ENCODE data around the gene FLNA.

Gene FLNA

DNA sequence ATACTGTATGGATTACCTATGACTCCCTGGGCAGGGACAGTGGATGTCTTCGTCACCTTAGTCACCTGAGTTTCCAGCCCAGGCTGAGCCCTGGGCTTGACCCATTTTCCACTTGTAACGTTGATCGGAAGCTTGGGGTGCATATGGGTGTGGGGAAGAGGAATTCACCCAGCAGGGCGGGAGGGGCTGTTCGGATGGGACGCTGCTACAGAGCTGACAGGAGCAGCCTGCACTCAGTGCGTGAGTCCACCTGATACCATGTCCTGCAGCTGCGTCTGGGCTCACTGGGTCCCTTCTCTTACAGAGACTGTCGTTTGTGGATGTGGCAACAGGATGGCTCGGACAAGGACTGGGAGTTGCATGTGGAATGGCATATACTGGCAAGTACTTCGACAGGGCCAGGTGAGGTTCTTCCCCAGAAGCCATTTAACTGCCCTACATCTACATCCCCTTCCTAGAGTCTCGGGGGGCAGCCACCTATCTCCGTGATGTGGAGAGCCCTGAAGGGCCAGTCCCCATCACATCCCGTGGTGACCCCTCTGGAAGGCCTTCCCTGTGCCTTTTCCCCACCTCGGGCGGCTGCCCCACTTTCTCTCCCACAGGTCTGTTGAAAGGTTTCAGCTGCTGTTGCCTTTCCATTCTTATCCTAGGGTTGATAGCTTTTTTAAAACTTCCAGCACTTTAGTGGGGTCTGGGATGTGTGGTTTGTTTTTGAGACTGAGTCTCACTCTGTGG lies 65.2 kb downstream of the FLNA start:
- no peak overlapping the region for H2BK5ac ChIP-seq (ENCODE audit: low read length)
- WGBS (ENCODE audit: extremely low coverage, insufficient coverage, low lambda C conversion rate): no CpG with 5 or more reads among the region's 16 CpGs
- no peak overlapping the region for H3K9ac ChIP-seq (ENCODE audit: low read length)
- no peak overlapping the region for H4K8ac ChIP-seq (ENCODE audit: low read depth, low read length)
- H3K27me3 ChIP-seq (ENCODE audit: insufficient read depth, low read length, poor library complexity): no peaks in the 10 kb centered on the region
- H3K4me1 ChIP-seq (ENCODE audit: control insufficient read depth, low read depth, low read length): no peaks in the 10 kb centered on the region
- H2AK5ac ChIP-seq (ENCODE audit: low read length): no peak overlapping the region
- H3K36me3 ChIP-seq (ENCODE audit: control insufficient read depth, insufficient read depth, low read length): no peaks in the 10 kb centered on the region
- H3K56ac ChIP-seq (ENCODE audit: low read length): no peak overlapping the region
- no peak overlapping the region for H3K27ac ChIP-seq (ENCODE audit: low read depth, low read length)
- H2BK120ac ChIP-seq (ENCODE audit: low read depth, low read length): no peak overlapping the region
- H2BK15ac ChIP-seq (replicated peaks; ENCODE audit: low read depth): no peak overlapping the region
- no peak overlapping the region for H3K4me2 ChIP-seq (ENCODE audit: low read length)
- no peak overlapping the region for H3K4ac ChIP-seq (ENCODE audit: low read depth, low read length)
- no peak overlapping the region for H3K23ac ChIP-seq (ENCODE audit: low read length)
- H4K5ac ChIP-seq (ENCODE audit: low read length): no peak overlapping the region
- no peaks in the 10 kb centered on the region for H3K79me2 ChIP-seq (ENCODE audit: control insufficient read depth, insufficient read depth, low read length)
- H3K4me3 ChIP-seq (ENCODE audit: low read length): no peak overlapping the region
- no peaks in the 10 kb centered on the region for H3K79me1 ChIP-seq (ENCODE audit: low read length)
- H3K18ac ChIP-seq (ENCODE audit: low read length): no peak overlapping the region
- no peak for DNase-seq

DNA sequence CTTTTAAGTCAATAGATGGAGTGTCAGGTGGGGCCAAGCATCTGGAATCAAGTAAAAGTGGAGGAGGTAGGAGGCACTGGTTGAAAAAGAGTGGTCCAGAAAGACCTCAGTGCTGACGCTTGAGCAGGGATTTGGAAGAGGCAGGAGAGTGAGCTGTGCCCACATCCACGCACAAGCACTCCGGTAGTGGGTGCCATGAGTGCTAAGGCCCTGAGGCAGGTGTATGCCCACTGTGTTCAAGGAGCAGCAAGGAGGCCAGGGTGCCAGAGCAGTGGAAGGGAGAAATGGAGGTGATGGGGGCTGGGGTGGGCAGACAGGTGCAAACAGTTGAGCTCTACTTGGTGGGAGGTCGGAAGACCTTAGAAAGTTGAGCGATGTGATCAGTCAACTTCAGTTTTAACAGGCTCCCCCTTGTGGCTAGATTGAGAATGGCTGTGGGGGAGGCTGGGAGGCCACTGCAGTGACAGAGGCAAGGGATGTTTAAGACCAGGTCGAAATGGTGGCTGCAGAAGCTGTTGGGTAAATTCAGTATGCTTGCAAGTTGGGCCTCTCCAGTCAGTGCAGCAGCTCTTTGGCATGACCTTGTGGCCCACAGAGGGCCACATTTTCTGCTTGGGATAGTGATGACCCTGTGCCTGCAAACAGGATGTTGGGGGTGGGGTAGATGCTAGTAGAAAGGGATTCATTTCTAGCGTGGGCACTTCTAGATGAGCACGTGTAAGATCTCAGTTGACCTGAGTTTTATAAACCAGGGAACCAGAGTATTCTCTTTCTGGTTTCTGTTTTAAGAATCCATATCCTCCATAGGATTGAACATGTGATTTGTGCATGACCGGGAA lies 66.1 kb downstream of the FLNA start:
- Histone ChIP-seq H3K79me1 (ENCODE audit: low read length) (no peaks in the 10 kb centered on the region), H3K36me3 (ENCODE audit: control insufficient read depth, insufficient read depth, low read length) (no peaks in the 10 kb centered on the region), H3K79me2 (ENCODE audit: control insufficient read depth, insufficient read depth, low read length) (no peaks in the 10 kb centered on the region), H2BK15ac (replicated peaks; ENCODE audit: low read depth) (no peak overlapping the region), H3K4me3 (ENCODE audit: low read length) (no peak overlapping the region), H3K4me2 (ENCODE audit: low read length) (no peak overlapping the region), H3K27me3 (ENCODE audit: insufficient read depth, low read length, poor library complexity) (no peaks in the 10 kb centered on the region), H4K8ac (ENCODE audit: low read depth, low read length) (no peak overlapping the region), H2AK5ac (ENCODE audit: low read length) (no peak overlapping the region), H3K4ac (ENCODE audit: low read depth, low read length) (no peak overlapping the region), H3K27ac (ENCODE audit: low read depth, low read length) (no peak overlapping the region), H2BK5ac (ENCODE audit: low read length) (no peak overlapping the region), H3K18ac (ENCODE audit: low read length) (no peak overlapping the region), H3K4me1 (ENCODE audit: control insufficient read depth, low read depth, low read length) (no peaks in the 10 kb centered on the region), H4K5ac (ENCODE audit: low read length) (no peak overlapping the region), H2BK120ac (ENCODE audit: low read depth, low read length) (no peak overlapping the region), H3K9ac (ENCODE audit: low read length) (no peak overlapping the region), H3K56ac (ENCODE audit: low read length) (no peak overlapping the region), H3K23ac (ENCODE audit: low read length) (no peak overlapping the region)
- WGBS (ENCODE audit: extremely low coverage, insufficient coverage, low lambda C conversion rate): no CpG with 5 or more reads among the region's 9 CpGs
- DNase-seq: peak; percentile 71

DNA sequence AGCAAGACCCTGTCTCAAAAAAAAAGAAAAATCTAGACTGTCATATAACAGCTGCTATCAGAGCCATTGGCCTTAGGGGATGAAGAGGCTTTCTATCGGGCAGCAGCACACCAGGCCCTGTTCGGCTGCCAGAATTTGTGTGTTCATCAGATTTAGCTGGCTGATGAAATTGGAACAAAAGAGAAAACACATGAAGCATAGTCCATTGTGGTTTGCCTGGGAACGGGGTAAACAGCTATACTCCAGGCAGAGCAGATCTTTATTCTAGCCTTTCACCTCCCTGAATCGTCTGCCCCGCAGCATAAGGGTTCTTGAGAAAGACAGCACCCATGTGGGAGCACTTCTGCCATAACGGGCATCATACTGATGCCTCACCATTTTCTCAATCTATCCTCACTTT lies 67.2 kb downstream of the FLNA start:
- Histone ChIP-seq H4K8ac (ENCODE audit: low read depth, low read length) (no peak overlapping the region), H3K4me3 (ENCODE audit: low read length) (no peak overlapping the region), H3K79me1 (ENCODE audit: low read length) (no peaks in the 10 kb centered on the region), H4K5ac (ENCODE audit: low read length) (no peak overlapping the region), H2BK120ac (ENCODE audit: low read depth, low read length) (no peak overlapping the region), H3K27me3 (ENCODE audit: insufficient read depth, low read length, poor library complexity) (no peaks in the 10 kb centered on the region), H3K4me2 (ENCODE audit: low read length) (no peak overlapping the region), H2AK5ac (ENCODE audit: low read length) (no peak overlapping the region), H2BK5ac (ENCODE audit: low read length) (no peak overlapping the region), H3K56ac (ENCODE audit: low read length) (no peak overlapping the region), H3K4ac (ENCODE audit: low read depth, low read length) (no peak overlapping the region), H3K9ac (ENCODE audit: low read length) (no peak overlapping the region), H3K18ac (ENCODE audit: low read length) (no peak overlapping the region), H3K23ac (ENCODE audit: low read length) (no peak overlapping the region), H3K27ac (ENCODE audit: low read depth, low read length) (no peak overlapping the region), H3K4me1 (ENCODE audit: control insufficient read depth, low read depth, low read length) (no peaks in the 10 kb centered on the region), H3K79me2 (ENCODE audit: control insufficient read depth, insufficient read depth, low read length) (no peaks in the 10 kb centered on the region), H3K36me3 (ENCODE audit: control insufficient read depth, insufficient read depth, low read length) (no peaks in the 10 kb centered on the region), H2BK15ac (replicated peaks; ENCODE audit: low read depth) (no peak overlapping the region)
- WGBS (ENCODE audit: extremely low coverage, insufficient coverage, low lambda C conversion rate): no CpG with 5 or more reads among the region's 6 CpGs
- no peak for DNase-seq

DNA sequence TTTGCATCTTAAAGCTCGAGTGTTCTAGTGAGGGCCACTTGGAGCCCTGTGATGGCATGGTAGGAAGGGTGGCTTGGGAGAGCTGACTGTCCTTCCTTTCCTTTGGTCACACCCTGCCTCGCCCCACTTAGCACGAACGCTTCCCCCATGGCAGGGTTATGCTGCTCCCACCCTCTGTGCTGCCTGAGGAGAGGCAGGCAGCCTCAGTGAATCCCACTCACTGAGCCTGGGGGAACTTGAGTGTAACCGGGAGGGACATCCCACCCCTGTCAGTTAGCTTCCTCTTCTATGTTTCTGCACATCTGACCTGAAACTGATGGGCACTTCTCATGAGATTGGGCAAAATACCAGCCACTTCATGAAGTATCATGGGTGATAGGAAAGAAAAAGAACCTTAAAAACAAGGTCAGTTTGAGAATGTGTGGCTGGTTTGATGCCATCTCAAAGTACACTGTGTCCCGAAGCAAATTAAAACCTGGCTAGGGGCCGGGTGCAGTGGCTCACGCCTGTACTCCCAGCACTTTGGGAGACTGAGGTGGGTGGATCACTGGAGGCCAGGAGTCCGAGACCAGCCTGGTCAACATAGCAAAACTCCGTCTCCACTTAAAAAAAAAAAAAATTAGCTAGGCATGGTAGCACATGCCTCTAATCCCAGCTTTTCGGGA lies 68.8 kb downstream of the FLNA start:
- H3K4me3 ChIP-seq (ENCODE audit: low read length): no peak overlapping the region
- DNase-seq: no peak
- H3K27ac ChIP-seq (ENCODE audit: low read depth, low read length): no peak overlapping the region
- H3K4me1 ChIP-seq (ENCODE audit: control insufficient read depth, low read depth, low read length): no peaks in the 10 kb centered on the region
- no peak overlapping the region for H3K23ac ChIP-seq (ENCODE audit: low read length)
- no peak overlapping the region for H2BK120ac ChIP-seq (ENCODE audit: low read depth, low read length)
- no peak overlapping the region for H2AK5ac ChIP-seq (ENCODE audit: low read length)
- H3K56ac ChIP-seq (ENCODE audit: low read length): no peak overlapping the region
- H3K79me2 ChIP-seq (ENCODE audit: control insufficient read depth, insufficient read depth, low read length): no peaks in the 10 kb centered on the region
- no peaks in the 10 kb centered on the region for H3K36me3 ChIP-seq (ENCODE audit: control insufficient read depth, insufficient read depth, low read length)
- no CpG with 5 or more reads among the region's 11 CpGs for WGBS (ENCODE audit: extremely low coverage, insufficient coverage, low lambda C conversion rate)
- H3K27me3 ChIP-seq (ENCODE audit: insufficient read depth, low read length, poor library complexity): no peaks in the 10 kb centered on the region
- H3K79me1 ChIP-seq (ENCODE audit: low read length): no peaks in the 10 kb centered on the region
- no peak overlapping the region for H3K9ac ChIP-seq (ENCODE audit: low read length)
- H2BK15ac ChIP-seq (replicated peaks; ENCODE audit: low read depth): no peak overlapping the region
- no peak overlapping the region for H3K18ac ChIP-seq (ENCODE audit: low read length)
- no peak overlapping the region for H4K5ac ChIP-seq (ENCODE audit: low read length)
- no peak overlapping the region for H3K4ac ChIP-seq (ENCODE audit: low read depth, low read length)
- H3K4me2 ChIP-seq (ENCODE audit: low read length): no peak overlapping the region
- no peak overlapping the region for H4K8ac ChIP-seq (ENCODE audit: low read depth, low read length)
- no peak overlapping the region for H2BK5ac ChIP-seq (ENCODE audit: low read length)

DNA sequence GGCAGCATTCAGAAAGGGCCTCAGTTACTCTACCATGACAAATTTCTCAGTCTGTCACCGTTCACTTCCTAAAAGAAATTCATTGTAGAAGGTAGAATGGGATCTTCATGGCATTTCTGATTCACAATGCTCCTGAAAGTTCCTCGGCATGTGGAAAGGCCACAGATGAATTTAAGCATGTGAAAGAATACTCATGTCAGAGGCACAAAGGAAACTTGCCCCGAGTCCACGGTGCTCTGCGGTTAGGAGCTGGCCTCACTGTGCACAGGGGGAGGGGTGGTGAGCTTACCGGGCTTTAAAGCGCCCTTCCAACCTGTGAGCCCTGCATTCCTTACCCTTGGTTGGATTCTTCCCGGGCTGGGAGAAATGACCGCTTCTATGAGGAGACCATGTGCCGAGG lies 69.6 kb downstream of the FLNA start:
- H2AK5ac ChIP-seq (ENCODE audit: low read length): no peak overlapping the region
- H3K79me2 ChIP-seq (ENCODE audit: control insufficient read depth, insufficient read depth, low read length): no peaks in the 10 kb centered on the region
- no peak overlapping the region for H3K4ac ChIP-seq (ENCODE audit: low read depth, low read length)
- H3K56ac ChIP-seq (ENCODE audit: low read length): no peak overlapping the region
- no peak overlapping the region for H2BK5ac ChIP-seq (ENCODE audit: low read length)
- H3K4me2 ChIP-seq (ENCODE audit: low read length): no peak overlapping the region
- no peak overlapping the region for H3K4me3 ChIP-seq (ENCODE audit: low read length)
- no peaks in the 10 kb centered on the region for H3K4me1 ChIP-seq (ENCODE audit: control insufficient read depth, low read depth, low read length)
- WGBS (ENCODE audit: extremely low coverage, insufficient coverage, low lambda C conversion rate): no CpG with 5 or more reads among the region's 10 CpGs
- no peaks in the 10 kb centered on the region for H3K36me3 ChIP-seq (ENCODE audit: control insufficient read depth, insufficient read depth, low read length)
- H3K23ac ChIP-seq (ENCODE audit: low read length): no peak overlapping the region
- no peaks in the 10 kb centered on the region for H3K79me1 ChIP-seq (ENCODE audit: low read length)
- H2BK15ac ChIP-seq (replicated peaks; ENCODE audit: low read depth): no peak overlapping the region
- no peak for DNase-seq
- no peaks in the 10 kb centered on the region for H3K27me3 ChIP-seq (ENCODE audit: insufficient read depth, low read length, poor library complexity)
- H3K18ac ChIP-seq (ENCODE audit: low read length): no peak overlapping the region
- H3K27ac ChIP-seq (ENCODE audit: low read depth, low read length): no peak overlapping the region
- no peak overlapping the region for H2BK120ac ChIP-seq (ENCODE audit: low read depth, low read length)
- no peak overlapping the region for H3K9ac ChIP-seq (ENCODE audit: low read length)
- H4K8ac ChIP-seq (ENCODE audit: low read depth, low read length): no peak overlapping the region
- H4K5ac ChIP-seq (ENCODE audit: low read length): no peak overlapping the region

Data from mesendoderm (in vitro differentiated cells).